SKM-1 treated with dmso at 0.1 percent for 144 hours (cell line): Measurements from ENCODE around the gene CDKAL1.
"Not testable (repeated sequence)": the region's sequence is repeated elsewhere in the genome, so short reads cannot be mapped to it uniquely, and the experiment has no call there.

Source experiments
- DNase-seq: peaks from one replicate; lab custom pipeline; 2025; ENCODE audit not compliant: unreplicated experiment; lab: John Stamatoyannopoulos, UW

CDKAL1 gene

DNA sequence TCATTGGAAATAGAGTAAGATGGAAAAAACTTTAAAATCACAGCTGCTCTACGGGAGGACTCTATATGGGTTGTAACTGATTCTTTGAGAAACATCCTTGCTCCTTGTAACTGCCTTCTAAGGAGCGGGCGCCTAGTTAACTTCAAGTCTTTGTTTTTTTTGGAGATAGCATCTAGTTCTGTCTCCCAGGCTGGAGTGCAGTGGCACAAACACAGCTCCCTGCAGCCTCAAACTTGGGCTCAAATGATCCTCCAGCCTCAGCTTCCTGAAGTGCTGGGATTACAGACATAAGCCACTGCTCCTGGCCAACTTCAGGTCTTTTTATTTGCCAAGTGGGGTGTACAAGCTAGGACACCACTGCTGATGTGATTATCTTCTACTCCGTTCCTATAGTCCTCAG is 552.9 kb downstream of the CDKAL1 start:
- DNase-seq, result no peak

DNA sequence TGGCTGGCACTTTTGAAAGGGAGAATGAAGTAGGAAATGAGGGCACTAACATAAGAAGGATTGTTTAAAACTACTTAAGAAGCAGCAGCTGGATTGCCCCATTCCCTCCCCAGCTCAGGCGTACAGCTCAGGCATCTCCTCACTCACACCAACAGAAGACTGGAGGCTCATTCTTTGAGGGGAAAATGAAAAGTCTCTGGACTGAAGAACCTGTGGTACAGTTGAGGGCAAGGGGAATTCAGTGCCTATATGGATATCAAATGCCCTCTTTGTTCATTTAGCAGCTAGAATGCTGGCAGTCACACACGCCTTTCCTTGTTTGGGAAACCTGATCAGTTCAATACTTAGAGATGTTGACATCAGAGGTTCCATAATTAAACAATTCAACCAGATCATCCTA is 557.2 kb downstream of the CDKAL1 start:
- DNase-seq, result no peak

- not testable (repeated sequence) for DNase-seq
Measured at GRCh38 chr6:21092231-21092772, 558.0 kb downstream of the CDKAL1 start.

DNA sequence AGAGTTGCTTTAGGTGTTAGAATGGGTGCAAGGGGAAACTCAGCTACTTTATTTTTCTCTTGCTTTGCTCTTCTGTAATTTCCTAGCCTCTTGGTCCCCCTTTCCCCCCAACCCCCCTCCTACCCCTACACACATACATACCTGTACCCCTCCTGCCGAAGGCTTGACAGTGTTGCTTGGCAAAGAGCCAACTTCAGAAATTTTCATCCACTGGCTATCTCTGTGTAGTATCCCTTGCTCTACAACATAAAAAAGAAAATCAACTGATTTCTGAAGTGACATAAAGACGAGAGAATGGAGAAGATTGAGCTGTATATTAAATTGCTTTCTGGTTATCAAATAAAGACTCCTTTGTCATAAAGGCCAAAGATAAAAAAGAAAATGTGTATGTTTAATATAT is 561.2 kb downstream of the CDKAL1 start:
- no peak for DNase-seq

DNA sequence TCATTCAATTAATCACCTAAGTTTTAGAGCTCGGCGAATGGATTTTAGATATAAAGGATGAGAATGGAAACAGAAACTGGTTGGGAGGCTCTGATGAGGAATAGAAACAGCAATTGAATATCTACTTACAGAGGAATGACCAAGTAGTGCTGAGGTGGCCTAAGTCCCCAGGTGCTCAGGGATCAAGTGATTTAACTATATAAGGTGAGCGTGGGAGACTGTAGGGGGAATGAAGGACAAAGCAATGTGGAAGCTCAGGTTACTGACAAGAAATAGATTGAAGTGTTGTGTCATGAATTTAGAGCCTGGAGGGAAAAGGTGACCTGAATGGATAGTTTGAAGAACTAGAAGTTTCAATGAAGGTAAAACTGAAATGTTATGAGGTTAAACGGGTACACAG is 563.9 kb downstream of the CDKAL1 start:
- DNase-seq, result no peak

DNA sequence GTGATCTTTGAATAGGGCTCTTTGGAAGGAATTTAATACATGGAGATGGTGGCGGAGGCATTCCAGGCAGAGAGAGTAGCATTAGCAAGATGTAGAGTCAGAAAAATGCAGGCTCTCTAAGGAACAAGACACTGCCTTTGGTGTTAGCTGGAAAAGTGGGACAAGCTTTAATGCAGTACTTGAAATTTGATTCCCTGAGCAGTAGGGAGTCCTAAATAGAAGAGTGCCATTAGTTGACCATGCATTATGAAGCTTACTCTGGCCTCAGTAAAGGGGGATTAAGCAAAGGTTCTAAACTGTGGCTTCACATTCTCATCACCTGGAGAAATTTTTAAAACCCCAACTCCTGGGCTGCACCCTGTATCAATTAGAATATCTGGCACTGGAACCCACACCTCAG is 564.5 kb downstream of the CDKAL1 start:
- DNase-seq, result no peak

GRCh38 chr6:21099338-21100314 is 565.4 kb downstream of the CDKAL1 start:
- no peak for DNase-seq

GRCh38 chr6:21100991-21101390 is 566.7 kb downstream of the CDKAL1 start:
- DNase-seq, result no peak

DNA sequence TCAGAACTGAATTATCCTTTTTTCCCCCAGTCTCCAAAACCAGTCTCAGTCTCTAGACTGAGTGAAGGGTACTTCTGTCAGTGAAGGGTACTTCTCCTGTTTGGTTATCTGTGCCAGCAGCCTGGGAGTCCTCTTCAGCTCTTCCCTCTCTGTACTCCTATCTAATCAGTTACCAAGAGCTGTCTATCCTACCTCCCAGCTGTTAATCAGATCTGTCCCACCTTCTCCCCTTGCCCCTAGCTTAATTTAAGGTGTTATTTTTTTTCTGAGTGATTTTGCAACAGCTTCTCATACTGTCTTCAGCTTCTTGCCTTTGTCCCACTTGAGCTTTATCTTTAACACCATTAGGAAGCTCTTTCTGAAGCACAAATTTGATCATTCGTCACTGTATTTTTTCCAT is 567.4 kb downstream of the CDKAL1 start:
- DNase-seq, result no peak

DNA sequence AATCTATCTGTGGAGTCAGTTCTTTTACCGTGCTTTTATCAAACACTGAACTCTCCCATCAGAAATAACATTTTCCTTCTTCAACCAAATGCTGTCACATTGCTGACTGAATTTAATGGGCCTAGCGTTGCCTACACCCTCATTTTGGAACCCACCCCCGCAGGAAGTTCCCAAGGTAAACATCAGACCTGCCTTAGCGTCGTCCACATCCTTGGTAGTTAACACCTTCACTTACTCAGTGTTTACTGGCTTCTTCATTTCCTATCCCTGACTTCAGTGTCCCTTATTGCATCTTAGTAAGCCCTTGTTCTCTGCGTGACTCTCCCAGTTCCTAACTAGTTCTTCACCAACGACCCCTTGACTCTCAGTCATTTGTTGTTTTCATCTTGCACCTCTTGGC is 567.9 kb downstream of the CDKAL1 start:
- no peak for DNase-seq

DNA sequence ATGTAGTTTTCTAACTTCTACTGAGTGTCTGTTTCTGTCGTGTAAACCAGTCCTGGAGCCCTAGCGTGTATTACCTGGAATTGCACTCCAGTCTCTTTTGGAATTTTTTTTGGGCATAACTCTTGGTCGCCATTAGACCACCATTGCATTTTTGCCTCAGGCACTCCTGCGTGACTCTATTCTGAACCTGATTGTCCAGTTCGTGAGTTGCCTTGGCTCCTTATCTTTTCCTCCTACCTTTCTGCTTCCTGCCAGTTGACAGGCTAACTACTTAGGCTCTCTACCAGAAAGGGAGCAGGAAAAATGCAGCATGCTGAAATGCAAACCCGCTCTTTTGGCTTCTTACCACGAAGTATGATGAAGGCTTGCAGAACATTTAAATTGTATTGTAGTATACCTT is 568.4 kb downstream of the CDKAL1 start:
- DNase-seq, result no peak

GRCh38 chr6:21103626-21104224 is 569.5 kb downstream of the CDKAL1 start:
- DNase-seq, result no peak

GRCh38 chr6:21104288-21104687 is 570.0 kb downstream of the CDKAL1 start:
- DNase-seq, result no peak

DNA sequence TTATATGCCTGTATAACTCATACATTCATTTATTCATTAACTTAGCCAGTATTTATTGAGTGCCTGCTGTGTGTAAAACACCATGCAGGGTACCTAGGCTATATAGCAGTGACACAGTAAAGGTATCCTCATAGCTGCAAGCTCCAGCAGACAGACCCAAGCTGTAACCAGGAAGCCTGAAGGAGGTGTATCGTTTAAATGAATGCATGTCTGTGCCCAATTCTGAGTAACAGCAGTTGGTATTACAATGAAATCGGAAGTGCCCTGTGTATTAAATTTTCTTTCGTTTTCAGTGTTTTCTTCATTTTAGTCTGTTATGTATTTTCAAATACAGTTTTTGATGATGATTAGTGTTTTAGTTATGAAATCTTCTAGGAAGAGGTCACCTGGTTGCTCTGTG is 573.5 kb downstream of the CDKAL1 start:
- no peak for DNase-seq

- DNase-seq, result no peak
Measured at GRCh38 chr6:21109391-21110178, 575.3 kb downstream of the CDKAL1 start.

DNA sequence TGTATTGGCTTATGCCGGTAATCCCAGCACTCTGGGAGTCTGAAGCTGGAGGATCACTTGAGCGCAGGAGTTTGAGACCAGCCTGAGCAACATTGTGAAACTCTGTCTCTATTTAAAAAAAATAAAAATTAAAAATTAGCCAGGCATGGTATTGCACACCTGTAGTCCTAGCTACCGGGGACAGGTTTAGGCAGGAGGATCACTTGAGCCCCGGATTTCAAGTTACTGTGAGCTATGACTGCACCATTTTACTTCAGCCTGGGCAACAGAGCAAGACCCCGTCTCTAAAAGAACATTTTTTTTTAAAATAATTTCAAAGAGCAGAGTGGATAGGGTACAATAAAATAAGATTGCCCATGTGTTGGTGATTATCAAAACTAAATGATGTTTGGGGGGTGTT is 576.4 kb downstream of the CDKAL1 start:
- no peak for DNase-seq

GRCh38 chr6:21111093-21111725 is 577.0 kb downstream of the CDKAL1 start:
- DNase-seq, result no peak

- no peak for DNase-seq
Measured at GRCh38 chr6:21115111-21115510, 580.9 kb downstream of the CDKAL1 start.

GRCh38 chr6:21116736-21117135 is 582.5 kb downstream of the CDKAL1 start:
- peak; percentile 17 for DNase-seq

DNA sequence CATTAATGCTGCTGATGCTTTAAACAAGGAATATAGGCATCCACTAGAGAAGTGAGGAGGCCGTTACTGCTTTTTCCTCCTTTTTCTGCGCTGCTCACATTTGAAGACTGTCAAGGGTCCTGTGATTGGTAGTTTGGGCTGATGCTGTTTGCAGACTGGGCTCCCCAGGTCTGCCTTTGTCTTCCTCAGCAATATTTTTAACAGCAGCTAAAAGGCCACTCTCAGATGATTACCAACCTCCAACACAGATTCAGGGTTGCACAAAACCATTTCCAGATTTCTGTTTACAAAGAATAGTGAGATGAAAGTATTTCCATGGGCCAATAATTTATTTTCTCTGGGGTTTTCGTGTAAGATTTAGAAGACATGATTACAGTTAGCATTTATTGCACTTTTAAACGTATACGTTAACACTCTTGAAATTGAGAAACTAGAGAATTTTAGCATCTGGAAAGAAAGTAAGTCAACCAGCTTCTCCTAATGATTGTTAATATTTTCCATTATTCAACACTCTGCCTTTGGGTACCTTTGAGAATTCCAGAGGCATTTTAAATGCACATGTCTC is 584.0 kb downstream of the CDKAL1 start:
- DNase-seq, result no peak
